NCI-H1436 (cell line): ENCODE measurements around the gene MICAL1.

ENCODE experiments used
- DNase-seq: peaks from one replicate; lab custom pipeline; 2025; lab: John Stamatoyannopoulos, UW

Gene MICAL1

DNA sequence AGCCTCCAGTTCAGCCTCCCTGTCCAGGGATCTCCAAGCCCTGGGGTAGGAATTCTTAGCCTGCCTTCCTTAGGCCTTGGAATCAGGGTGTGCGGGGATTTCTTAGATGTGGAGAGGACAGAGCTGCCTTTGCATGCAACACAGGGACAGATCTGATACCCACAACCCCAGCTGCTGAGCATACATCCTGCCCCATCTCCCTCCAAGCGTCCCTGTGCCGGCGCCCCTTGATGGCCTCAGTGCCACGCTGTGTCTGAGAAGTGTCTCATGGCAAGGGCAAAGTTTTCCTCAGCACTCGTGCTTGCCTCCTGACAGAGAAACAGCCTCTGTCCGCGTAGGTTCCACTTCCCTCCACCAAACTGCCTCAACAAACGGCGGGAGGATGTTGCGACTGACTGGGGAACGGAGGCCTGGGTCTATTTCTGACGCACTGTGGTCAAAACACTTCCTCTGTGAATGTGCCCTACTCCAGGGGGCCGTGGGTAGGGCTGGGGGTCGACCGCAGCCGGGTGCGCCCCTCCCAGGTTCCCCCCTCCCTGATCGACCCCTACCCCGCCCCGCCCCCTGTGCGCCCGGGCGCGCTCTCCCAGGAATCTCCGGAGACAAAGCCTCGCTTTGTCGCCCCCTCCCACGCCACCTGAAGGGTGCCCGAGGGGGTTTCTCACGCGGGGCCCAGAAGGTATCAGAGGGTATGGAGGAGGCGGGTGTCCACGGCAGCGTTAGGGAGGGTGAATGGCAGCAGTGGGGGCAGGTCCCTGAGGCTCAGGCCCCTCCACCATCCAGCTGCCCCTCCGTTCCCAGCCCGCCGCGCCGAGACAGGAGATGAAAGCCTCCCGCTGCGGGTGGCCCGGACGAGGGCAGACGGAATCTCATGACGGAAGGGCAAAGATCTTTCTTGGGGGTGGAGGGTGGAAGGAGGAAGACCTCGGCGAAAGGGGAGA is 806 bp downstream of the MICAL1 start:
- no peak for DNase-seq

DNA sequence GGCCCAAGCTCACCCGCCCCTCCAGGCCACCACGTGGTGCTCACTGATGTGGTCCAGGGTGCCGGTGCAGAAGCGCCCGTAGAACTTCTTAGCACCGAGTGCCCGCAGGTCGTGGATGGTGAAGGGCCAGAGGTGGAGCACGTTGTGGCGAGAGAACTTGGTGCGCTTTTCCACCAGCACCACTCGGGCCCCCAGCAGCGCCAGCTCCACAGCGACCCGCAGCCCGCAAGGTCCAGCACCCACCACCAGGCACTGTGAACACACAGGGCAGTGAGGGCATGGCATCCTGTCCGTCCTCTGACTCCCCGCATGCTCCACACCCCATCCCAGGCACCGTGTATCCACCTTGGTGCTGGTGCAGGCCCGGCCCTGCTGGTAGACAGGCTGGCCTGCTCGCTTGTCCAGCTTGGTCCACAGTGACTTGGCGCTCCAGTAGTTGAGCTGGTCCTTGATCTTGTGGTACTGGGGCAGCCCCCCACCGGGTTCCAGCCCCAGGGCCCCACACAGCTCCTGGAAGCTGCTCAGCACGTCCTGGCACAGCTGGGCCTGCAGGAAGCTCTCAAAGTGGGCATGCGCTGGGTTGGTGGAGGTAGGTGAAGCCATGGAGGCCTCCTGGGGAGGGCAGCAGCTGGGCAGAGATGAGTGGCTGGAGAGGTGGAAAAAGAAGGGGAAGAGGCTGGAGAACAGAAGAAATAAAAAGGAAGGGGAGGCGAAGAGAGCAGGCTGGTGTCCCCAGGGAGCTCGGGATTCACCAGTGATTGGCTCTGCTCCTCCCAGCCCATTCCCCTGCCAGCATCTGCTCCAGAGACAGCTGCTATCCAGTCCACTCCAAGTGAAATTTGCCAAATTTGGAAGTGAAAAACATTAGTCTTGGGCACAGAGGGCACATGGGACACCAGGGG is 1.7 kb downstream of the MICAL1 start:
- DNase-seq = no peak

DNA sequence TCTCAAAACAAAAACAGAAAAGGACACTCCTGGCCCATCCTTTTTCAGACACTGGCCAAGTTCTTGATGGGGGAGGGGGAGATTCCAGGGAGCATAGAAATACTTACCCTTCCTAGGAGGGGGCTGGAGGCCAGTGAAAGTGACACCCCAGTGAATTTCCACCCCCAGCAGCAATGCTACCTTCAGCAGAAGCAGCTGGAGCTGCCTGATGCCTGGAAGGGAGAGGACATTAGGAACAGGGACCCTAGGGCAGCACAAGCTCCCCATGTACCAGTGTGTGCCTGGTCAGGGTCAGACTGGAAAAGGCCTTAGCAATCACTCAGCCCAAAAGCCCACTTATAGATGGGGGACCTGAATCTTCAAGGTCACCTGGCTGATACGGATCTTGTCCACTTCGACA is 2.4 kb downstream of the MICAL1 start:
- DNase-seq = no peak

DNA sequence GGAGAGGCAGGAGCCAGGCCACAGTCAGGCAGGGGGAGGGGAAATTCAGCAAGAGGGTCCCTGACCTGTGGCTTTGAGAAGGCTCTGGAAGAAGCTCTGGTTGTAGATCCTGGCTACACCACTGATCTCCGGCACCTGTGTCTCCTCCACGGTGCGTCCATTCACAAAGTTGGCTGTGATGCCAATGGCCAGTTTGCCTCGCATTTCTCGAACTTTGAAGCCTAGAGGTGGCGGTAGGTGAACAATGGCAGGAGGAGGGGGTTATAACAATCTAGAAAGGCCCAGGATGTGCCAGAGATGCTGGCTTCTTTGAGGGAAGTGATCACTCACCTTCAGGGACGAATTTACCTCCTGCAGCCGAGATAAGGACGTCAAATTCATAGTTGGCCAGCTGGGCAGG is 3.4 kb downstream of the MICAL1 start:
- no peak for DNase-seq

DNA sequence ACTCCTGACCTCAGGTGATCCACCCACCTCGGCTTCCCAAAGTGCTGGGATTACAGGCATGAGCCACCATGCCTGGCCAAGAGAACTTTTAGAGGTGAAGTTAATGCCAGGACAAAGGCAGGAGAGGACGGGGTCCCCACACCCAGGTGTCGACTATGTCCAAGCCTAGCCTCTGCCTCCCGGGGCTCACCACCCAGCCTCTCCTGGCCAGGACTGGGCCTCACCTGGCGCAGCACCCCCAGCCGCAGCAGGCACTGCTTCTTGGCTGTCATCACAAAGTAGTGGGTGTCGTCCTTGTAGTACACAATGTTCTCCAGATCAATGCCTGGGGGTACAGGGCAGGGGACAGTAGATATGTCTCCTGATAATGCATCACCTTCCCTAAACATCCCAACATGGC is 4.2 kb downstream of the MICAL1 start:
- DNase-seq = no peak

DNA sequence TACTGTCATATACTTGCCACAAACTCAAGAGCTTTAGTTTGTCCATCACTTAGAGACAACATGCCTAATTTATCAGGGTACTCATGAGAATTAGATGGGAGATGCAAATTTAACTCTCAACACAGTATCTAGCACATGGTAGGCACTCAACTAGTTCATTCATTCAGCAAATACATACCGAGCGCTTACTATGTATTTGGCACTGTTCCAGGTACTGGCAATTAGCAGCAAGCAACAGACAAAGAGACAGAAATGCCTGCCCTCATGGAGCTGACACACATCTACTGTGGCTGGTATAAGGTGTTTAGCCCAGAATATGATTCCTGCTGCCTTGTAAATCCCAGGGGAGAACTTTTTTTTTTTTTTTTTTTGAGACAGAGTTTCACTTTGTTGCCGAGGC is 4.8 kb downstream of the MICAL1 start:
- no peak for DNase-seq

DNA sequence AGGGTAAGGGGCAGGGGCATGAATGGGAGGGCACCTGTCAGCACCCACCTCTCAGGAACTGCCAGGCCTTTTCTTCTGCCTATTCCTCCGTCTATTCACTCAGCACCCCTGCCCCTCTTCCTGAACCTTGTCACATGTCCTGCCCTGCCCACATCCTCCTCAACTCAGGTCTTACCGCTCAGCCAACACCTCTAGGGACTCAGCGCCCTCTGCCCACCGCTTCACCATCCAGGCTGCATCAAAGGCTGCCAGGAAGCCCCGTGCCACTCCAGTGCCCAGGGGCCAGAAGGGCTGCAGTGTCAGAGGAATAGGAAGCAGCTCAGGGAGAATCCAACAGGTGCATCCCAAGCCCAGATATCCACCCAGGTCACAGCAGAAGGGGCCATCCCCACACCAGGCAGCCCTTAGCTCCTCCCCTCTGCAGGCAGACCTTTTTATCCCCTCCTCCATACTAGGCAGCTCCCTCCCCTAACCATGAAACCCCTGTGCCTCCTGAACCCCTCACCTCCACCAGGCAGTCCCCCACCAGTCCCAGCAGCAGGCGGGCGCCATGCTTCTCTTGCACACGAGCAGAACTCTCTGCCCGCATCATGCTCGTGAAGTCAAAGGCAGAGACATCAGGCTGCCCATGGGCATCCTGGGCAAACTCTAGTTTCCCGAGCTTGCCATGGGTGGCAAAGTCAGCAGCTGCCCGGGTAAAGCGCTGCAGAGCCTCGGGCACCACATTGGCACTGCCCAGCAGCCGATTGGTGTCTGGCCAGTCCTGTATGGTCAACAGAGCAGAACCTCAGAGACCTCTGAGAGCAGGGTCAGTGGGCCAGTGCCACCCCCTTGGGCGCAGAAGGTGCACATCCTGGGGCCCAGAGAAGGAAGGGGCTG is 5.5 kb downstream of the MICAL1 start:
- DNase-seq = no peak

DNA sequence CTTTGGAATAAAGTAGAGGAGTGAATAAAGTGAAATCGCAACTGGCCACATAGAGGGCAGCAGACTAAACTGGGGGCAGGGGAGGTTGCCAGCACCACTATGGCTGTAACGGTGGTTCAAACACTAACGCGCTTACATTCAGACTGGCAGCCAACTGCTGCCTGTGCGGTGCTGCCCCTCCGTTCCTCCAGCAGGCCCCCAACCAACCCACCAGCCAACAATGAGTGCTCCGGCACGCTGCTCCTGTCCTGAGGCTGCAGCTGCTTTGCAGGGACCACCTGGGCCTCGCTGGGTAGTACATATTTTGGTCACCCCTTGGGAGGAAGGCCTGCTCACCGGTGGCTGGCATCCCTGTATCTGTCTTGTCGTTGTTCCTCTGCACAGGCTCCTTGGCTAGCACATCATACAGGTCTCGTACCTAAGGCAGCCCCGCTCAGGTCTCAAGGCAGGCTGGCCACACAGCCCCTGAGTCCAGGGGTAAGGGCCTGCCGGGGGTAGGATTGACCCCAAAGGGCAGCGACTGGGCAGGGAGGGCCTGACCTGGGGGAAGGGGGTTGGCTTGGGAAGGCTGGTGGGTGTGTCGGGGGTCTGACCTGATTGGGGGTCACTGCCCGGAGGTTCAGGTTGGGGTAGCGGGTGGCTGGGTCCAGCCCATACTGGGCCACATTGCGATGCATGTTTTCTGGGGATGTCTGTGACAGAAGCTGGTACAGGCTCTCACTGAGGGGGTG is 6.3 kb downstream of the MICAL1 start:
- DNase-seq = no peak

DNA sequence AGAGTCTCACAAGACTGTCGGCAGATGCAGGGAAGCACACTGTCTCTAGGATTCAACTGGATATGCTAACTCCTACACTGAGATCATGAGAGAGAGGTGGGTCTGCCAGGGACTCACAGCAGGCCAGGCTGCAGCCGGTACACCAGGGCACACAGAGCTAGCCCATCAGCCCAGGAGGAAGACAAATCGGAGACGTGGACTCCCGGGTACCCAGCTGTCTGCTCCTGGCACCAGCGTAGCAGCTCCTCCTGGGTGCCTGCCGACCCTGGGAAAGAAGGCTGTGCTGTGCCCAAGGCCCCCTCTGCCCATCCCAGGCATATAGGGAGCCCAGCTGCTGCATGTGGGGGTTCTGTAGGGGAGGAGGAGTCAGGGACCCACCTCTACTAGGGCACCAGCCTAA is 7.0 kb downstream of the MICAL1 start:
- no peak for DNase-seq

DNA sequence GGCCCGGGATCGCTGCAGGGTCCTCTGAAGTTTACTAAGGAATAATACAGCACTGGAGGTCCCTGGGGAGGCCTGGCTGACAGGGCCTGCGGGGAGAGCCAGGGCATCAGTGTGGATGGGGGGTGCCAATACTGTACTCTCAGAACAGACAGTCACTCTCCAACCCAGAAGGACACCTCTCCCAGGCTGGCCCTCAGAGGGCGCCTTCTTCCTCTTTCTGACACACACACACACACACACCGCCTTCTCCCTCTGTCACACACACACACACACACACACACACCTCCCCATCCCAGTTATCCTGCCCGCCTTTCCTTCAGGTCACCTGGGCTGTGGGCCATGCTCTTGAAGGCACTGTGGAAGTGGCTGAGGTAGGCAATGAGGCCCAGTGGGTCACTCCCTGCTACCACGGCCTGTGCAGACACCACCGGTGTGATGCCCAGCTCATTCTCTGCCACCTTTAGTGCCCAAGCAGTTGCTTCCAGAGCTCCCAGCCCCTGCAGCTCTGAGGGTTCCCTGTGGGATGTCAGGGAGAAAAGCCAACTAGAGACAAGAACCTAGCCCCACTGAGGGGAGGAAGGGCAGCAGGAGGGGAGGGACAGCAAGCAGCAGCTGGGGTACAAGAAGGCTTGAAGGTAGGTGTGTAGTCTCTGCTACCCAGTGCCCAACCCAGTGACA is 7.6 kb downstream of the MICAL1 start:
- DNase-seq = no peak

DNA sequence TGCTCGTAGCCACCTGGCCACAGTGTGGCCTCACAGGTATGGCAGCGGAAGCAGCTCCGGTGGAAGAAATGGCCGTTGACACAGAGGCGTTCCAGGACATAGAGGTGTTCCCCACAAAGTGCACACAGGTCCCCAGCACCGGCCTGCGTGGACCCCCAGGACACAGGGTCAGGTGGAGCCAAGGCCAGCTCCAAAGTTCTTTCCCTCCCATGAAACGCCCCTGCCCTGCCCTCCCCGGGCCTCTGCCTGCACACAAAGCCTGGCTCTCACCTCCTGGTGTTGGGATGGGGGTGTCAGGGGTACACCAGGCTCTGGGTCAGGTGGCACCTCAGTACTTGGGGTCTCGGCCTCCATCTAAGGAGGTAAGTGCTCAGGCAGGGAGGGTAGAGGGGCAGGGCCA is 8.5 kb downstream of the MICAL1 start:
- no peak for DNase-seq

DNA sequence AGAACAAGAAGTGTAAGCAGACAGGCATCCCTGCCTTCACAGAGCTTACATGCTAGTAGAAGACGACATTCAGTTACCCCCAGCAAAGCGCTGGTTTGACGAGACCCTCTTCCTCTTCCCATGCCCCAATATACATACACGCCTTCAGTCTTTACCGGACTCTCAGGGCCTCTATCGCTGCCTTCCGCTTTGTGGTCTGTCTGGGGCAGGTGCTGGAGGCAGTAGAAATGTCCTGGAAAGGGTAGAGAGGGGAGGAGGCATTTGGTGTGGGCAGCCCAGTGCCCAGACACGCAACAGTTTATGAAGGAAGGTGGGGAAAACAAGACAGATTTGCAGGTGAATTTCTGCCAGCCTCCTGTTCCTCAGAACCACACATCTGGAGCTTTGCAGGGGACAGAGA is 9.0 kb downstream of the MICAL1 start:
- no peak for DNase-seq

DNA sequence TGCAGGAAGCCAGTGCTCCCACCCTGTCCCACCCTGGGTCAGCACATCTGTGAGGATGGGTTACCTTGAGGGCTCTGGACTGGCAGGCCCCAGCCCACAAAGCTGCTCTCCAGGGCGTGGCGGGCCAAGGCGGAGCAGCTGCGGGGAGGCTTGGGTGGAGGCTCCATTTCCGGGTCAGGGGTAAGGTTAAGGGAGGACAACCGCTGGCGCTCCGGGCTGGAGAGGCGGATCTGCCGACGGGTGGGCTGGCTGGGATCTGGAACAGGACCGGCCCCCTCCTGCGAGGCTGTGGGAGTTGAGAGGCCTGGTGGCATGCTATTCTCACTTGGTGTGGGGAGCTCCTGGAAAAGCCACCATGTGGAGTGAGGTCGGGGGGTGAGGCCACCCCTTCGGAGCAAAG is 9.5 kb downstream of the MICAL1 start:
- DNase-seq = no peak

DNA sequence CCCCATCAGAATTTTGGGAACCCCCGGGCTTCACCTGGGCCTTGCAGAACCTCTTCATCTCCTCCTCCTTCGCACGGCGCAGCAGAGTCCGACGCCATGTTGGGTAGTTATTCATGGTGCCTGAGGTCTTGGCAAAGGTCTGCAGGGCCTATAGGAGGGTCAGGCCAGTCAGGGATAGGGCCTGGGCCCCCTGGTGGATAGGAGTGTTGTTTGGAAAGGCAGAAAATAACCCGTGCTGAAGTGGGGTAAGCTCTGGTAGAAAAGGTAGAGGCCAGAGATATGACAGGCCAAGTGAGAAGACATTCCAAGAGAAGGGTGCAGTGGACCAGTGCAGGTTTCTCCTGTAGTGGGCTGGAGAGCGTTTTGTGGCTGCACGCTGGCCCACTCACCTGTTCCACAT is 10.2 kb downstream of the MICAL1 start:
- DNase-seq = no peak

DNA sequence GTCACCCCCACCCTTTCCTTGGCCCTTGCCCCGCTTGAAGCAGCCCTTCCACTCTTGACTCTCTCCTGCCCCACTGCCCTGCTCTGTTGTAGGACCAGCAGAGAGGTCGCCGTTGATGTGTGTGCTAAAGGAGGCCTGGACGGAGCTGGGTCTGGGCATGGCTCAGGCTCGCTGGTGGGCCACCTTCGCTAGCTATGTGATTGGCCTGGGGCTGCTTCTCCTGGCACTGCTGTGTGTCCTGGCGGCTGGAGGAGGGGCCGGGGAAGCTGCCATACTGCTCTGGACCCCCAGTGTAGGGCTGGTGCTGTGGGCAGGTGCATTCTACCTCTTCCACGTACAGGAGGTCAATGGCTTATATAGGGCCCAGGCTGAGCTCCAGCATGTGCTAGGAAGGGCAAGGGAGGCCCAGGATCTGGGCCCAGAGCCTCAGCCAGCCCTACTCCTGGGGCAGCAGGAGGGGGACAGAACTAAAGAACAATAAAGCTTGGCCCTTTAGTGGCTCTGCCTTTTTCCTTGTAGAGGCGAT is 12.1 kb downstream of the MICAL1 start:
- DNase-seq = no peak

DNA sequence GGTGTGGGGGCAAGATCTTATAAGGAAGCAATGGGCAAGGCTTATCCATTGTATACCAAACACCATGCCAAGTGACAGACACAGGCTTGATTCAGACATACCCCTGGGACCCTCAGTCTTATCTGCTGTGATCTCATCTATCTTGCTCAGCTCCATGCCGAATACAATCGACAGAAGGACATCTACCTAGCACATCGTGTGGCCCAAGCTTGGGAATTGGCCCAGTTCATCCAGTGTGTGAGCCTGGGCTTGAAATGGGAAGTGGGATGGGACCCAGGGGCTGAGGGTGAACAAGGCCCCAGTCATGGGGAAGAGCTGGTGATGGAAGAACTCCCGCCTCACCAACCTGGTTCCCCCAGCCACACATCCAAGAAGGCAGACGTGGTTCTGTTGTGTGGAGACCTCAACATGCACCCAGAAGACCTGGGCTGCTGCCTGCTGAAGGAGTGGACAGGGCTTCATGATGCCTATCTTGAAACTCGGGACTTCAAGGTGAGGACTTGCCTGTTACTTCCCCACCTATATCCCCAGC is 13.1 kb downstream of the MICAL1 start:
- DNase-seq = no peak

DNA sequence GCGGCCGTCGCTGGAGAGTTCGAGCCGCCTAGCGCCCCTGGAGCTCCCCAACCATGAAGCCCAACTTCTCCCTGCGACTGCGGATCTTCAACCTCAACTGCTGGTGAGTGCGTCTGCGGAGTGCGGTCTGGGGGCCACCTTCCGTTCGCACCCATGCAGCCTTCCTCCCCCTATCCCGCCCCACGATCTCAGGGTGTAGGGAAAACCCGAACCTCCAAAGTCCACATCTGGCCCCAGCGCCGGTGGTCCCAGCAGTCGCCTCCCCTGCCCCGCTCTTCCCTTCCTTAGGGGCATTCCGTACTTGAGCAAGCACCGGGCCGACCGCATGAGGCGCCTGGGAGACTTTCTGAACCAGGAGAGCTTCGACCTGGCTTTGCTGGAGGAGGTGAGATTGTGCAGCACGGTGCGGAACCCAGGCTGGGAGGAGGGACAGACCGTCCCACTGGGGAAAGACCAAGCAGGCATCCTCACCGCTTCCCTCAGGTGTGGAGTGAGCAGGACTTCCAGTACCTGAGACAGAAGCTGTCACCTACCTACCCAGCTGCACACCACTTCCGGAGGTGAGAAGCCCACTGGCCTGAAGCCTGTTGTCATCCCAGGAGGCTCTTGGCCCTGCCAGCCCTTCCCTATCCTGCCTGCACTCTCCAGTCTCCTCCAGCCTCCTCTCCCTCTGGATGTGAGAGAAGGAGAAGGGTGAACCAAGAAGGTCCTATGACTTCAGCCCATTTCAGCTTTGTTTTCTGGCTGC is 14.3 kb downstream of the MICAL1 start:
- DNase-seq = peak; percentile 21

DNA sequence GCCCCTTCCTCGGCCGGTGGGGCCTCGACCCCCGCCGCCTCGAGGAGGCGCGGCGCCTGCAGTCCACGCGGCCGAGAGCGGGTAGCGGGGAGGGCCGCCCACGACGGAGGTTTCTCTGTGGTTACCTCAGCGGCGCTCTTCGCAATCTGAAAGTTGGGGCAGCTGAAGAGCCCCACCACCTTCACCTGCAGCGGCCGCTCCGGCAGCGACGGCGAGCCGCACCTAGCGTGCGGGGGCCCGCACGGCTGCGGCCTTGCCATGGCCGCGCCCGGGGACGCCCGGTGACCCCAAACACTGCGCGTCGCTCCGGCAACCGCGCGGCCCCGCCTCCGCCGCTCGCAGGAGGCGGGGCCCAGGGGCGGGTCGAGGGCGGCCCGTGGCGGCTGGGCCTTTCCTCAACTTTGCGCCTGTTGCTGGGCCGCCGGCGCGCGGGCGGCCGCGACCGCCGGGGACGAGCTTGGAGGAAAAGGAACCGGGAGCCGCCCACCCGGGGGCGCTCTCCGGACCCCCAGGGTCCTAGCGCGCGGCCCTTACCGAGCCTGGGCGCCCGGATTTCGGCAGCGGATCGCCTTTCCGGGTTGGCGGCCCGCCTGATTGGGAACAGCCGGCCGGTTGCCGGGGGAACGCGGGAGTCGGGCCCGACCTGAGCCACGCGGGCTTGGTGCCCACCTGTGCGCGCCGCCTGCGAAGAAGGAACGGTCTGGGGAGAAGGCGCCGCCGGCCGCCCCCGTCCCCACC is 15.1 kb downstream of the MICAL1 start, which contains the start of the genes PPIL6 and SMPD2:
Gene PPIL6 (minus strand): TSS at position 298 of the 738 bp plus-strand sequence. CDS start 38 bp downstream, at position 260.
Gene SMPD2 (plus strand): TSS at position 394 of the 738 bp plus-strand sequence. CDS start 398 bp downstream, outside the sequence.
- DNase-seq = peak; percentile 64
